Osteocyte (in vitro differentiated cells): ENCODE results near the gene CD300H. TPM values are rescaled to one million over a fixed set of nuclear protein-coding genes. Genes with fewer than 3 reads are reported as not detected.

Source experiments
- DNase-seq: peaks from one replicate; pipeline ENCODE4 v3.0.0; 2021; ENCODE audit warnings: mixed read lengths; ENCODE audit not compliant: unreplicated experiment; ENCODE audit errors: extremely low spot score
- H3K27ac Mint-ChIP-seq: one replicate; pipeline ENCODE4 v1.8.0; 2021; ENCODE audit warnings: mild to moderate bottlenecking, mixed read lengths; ENCODE audit not compliant: unreplicated experiment
- H3K27me3 Mint-ChIP-seq: one replicate; pipeline ENCODE4 v1.8.0; 2021; ENCODE audit warnings: mixed read lengths; ENCODE audit not compliant: unreplicated experiment
- H3K36me3 Mint-ChIP-seq: one replicate; pipeline ENCODE4 v1.8.0; 2021; ENCODE audit warnings: mixed read lengths; ENCODE audit not compliant: unreplicated experiment
- H3K4me1 Mint-ChIP-seq: one replicate; pipeline ENCODE4 v1.8.0; 2021; ENCODE audit warnings: mixed read lengths; ENCODE audit not compliant: unreplicated experiment
- H3K4me3 Mint-ChIP-seq: one replicate; pipeline ENCODE4 v1.8.0; 2021; ENCODE audit warnings: mild to moderate bottlenecking, moderate library complexity, mixed read lengths; ENCODE audit not compliant: unreplicated experiment
- H3K9me3 Mint-ChIP-seq: one replicate; pipeline ENCODE4 v1.8.0; 2021; ENCODE audit warnings: mixed read lengths; ENCODE audit not compliant: unreplicated experiment
- total RNA-seq: library from RNA; stranded (reverse); gene quantifications from 2 replicates; pipeline ENCODE4 v1.2.1, GENCODE V29; 2021
- TF ChIP-seq, protein P1 (sequence below): fragments of 200-600 bp; sonication (generic); IDR thresholded peaks from 2 replicates; pipeline ENCODE4 v1.5.0; 2021; ENCODE audit warnings: antibody characterized with exemption, mild to moderate bottlenecking, moderate library complexity

Gene CD300H
- total RNA-seq, 1 donor from 2014 or later, result not detected

DNA sequence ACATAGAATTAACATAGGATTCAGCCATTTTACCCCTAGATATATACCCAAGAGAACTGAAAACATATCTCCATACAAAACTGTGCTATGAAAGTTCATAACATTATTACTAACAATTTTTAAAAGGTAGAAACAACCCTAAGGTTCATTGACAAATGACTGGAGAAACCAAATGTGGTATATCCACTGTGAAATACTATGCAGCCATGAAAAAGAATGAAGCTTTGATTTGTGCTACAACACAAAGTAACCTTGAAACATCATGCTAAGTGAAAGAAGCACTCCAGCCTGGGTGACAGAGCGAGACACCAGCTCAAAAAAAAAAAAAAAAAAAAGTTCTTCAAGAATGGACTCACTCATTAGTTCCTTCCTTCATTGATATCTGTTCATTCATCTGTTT, 24.2 kb upstream of the CD300H start:
- TF ChIP-seq, protein P1, sequence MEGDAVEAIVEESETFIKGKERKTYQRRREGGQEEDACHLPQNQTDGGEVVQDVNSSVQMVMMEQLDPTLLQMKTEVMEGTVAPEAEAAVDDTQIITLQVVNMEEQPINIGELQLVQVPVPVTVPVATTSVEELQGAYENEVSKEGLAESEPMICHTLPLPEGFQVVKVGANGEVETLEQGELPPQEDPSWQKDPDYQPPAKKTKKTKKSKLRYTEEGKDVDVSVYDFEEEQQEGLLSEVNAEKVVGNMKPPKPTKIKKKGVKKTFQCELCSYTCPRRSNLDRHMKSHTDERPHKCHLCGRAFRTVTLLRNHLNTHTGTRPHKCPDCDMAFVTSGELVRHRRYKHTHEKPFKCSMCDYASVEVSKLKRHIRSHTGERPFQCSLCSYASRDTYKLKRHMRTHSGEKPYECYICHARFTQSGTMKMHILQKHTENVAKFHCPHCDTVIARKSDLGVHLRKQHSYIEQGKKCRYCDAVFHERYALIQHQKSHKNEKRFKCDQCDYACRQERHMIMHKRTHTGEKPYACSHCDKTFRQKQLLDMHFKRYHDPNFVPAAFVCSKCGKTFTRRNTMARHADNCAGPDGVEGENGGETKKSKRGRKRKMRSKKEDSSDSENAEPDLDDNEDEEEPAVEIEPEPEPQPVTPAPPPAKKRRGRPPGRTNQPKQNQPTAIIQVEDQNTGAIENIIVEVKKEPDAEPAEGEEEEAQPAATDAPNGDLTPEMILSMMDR, result no peak
- Mint-ChIP-seq H3K9me3 (peaks cover 3% of the 10 kb centered on the region), H3K36me3 (no peaks in the 10 kb centered on the region), H3K4me1 (no peaks in the 10 kb centered on the region), H3K27me3 (peaks cover 8% of the 10 kb centered on the region), H3K4me3 (no peak overlapping the region), H3K27ac (no peak overlapping the region)
- DNase-seq, result no peak

DNA sequence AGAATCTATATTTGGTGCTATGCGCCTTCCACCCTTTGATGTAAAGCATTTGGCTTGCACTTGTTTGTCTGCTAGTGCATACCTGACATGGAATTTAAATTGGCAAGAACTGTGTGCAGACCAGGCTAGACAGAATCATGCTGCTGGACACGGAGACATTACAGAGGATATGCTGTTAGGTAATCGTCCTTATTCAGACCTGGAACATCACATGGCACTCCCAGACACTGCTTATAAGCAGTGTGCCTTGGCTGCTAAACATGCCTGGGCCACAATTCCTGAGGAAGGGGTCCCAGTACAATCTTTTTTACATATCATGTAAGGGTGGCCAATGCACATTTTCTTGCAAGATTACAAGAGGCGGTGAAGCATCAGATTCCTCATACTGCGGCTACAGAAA, 18.4 kb upstream of the CD300H start:
- Mint-ChIP-seq H3K27ac (no peak overlapping the region), H3K36me3 (no peaks in the 10 kb centered on the region), H3K9me3 (peaks cover 16% of the 10 kb centered on the region), H3K27me3 (no peaks in the 10 kb centered on the region), H3K4me1 (no peaks in the 10 kb centered on the region), H3K4me3 (no peak overlapping the region)
- TF ChIP-seq, protein P1, result no peak
- DNase-seq, result no peak

DNA sequence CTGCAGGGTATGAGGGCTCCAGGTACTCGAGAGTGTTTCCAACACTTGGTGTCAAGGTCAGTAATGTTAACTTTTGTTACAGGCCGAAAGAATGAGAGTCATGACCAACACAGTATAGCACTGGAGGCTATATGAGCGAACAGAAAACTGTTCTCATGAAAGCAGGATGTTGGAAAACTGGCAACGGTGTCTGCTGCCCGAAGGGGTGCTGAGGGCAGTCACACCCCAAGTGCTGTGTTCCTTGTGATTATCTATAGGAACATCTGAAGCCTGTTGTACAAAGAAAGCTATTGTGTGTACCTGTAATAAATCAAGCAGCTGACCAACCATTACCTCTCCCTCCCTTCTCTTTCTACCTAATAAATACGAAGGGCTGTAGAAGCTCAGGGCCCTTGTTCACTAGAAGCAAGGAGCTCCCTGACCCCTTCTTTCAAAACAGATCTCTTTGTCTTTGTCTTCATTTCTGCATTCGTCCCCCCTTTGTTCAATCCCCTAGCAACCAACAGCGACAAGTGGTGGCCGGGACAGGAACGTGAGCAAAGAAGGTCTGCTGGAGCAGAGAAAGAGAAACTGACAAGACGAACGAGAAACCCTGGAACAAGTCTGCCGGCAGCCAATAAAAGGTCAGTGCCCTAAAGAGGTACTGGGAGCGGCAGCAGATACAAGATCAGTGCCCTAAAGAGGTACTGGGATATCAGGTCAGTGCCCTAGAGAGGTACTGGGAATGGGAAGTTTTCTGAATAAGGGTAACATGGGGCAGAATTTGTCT, 17.2 kb upstream of the CD300H start:
- no peak overlapping the region for H3K27ac Mint-ChIP-seq

DNA sequence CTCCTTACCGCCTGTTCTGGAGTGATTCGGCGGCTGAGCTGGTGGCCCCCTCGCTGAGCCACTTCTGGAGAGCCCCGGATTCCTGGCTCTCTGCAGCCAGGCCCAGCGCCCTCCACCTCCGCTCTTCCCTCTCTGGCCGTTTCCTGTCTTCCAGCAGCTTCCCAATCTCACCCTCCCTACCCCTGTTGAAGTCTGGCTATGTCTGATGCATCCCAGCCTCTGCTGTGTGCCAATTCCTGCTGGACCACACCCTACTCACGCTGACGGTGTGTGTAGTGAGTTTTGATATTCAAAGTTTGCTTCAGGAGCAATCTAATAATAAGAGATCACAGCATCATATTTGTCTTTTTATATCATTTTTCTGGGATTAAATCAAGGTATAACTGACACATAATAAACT, 15.3 kb upstream of the CD300H start:
- peaks cover 21% of the 10 kb centered on the region for H3K9me3 Mint-ChIP-seq
- H3K36me3 Mint-ChIP-seq, result no peaks in the 10 kb centered on the region
- no peaks in the 10 kb centered on the region for H3K4me1 Mint-ChIP-seq
- no peak overlapping the region for H3K4me3 Mint-ChIP-seq
- DNase-seq, result no peak
- H3K27me3 Mint-ChIP-seq, result no peaks in the 10 kb centered on the region
- no peak overlapping the region for H3K27ac Mint-ChIP-seq
- TF ChIP-seq, protein P1, result no peak

More for the DNA sequence above, 17.2 kb upstream of the CD300H start:
- TF ChIP-seq, protein P1, result no peak
- no peak overlapping the region for H3K4me3 Mint-ChIP-seq
- no peak for DNase-seq
- H3K36me3 Mint-ChIP-seq, result no peaks in the 10 kb centered on the region
- no peaks in the 10 kb centered on the region for H3K4me1 Mint-ChIP-seq
- no peaks in the 10 kb centered on the region for H3K27me3 Mint-ChIP-seq
- peaks cover 16% of the 10 kb centered on the region for H3K9me3 Mint-ChIP-seq

DNA sequence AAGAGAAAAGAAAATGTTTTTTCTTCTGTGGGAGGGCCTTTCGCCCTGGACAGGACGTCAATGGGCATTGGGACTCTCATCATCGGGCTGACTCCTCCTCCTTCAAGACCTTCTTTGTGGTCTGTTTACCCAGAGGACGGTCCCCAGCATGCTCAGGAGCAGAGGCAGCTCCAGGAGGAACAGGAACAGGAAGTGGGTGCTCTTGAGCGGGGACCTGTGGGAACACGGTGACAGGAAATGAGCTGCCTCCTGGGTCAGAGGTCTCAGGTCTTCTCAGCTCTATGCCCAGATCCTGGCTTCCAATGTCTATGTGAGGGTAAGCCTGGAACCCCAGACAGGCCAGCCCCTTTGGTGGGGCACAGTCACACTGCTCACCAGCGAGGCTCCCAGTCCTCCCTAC, 12.6 kb upstream of the CD300H start:
- no peak for DNase-seq
- Mint-ChIP-seq H3K4me1 (no peaks in the 10 kb centered on the region), H3K27ac (no peak overlapping the region), H3K4me3 (no peak overlapping the region), H3K27me3 (no peaks in the 10 kb centered on the region), H3K9me3 (peaks cover 9% of the 10 kb centered on the region), H3K36me3 (no peaks in the 10 kb centered on the region)
- TF ChIP-seq, protein P1, result no peak
